OCI-LY7 (cell line): Measurements from ENCODE around the gene BPIFB1. TPM values are rescaled to one million over a fixed set of nuclear protein-coding genes. Genes with fewer than 3 reads are reported as not detected.

Experiments
- BruUV-seq: library from RNA; stranded (reverse); fragments of 400-500 nt; replicated peaks from 2 replicates; lab custom pipeline; 2021; lab: Mats Ljungman, UMichigan
- CTCF ChIA-PET: fragments of 300-600 bp; sonication (Branson Sonifier 250); formaldehyde crosslinking; loops from one replicate; lab custom pipeline; 2022; ENCODE audit warnings: antibody characterized with exemption; ENCODE audit not compliant: unreplicated experiment; lab: Charles Lee
- POLR2A ChIA-PET: fragments of 300-600 bp; sonication (Branson Sonifier 250); formaldehyde crosslinking; loops from one replicate; lab custom pipeline; 2022; ENCODE audit warnings: antibody characterized with exemption; lab: Charles Lee
- DNase-seq: peaks from one replicate; pipeline ENCODE4 v3.0.0-alpha.2; 2015; ENCODE audit warnings: low spot score
- H2AFZ ChIP-seq: fragments of 200-600 bp; sonication (generic), shearing (Covaris generic); 2 replicates; pipeline ENCODE4 v1.6.1; 2014; ENCODE audit warnings: mild to moderate bottlenecking, antibody characterized with exemption, low read length, moderate library complexity
- H3K27ac ChIP-seq: fragments of 200-600 bp; sonication (generic); 2 replicates; pipeline ENCODE4 v1.5.1; 2014; ENCODE audit warnings: mixed run types, low read depth, mild to moderate bottlenecking, moderate library complexity, low read length, inconsistent platforms; ENCODE audit not compliant: poor library complexity, severe bottlenecking
- H3K36me3 ChIP-seq: fragments of 200-600 bp; sonication (generic); 2 replicates; pipeline ENCODE4 v1.6.1; 2014; ENCODE audit warnings: mild to moderate bottlenecking, antibody characterized with exemption, low read length, moderate library complexity, mixed read lengths; ENCODE audit not compliant: insufficient read depth
- H3K4me1 ChIP-seq: fragments of 200-600 bp; sonication (generic); 2 replicates; pipeline ENCODE4 v1.5.1; 2014; ENCODE audit warnings: mild to moderate bottlenecking, low read length; ENCODE audit not compliant: insufficient read depth, poor library complexity, severe bottlenecking
- H3K4me2 ChIP-seq: fragments of 200-600 bp; sonication (generic); 2 replicates; pipeline ENCODE4 v1.6.1; 2014; ENCODE audit warnings: mild to moderate bottlenecking, low read length
- H3K4me3 ChIP-seq: fragments of 200-600 bp; sonication (generic); 2 replicates; pipeline ENCODE4 v1.5.1; 2014; ENCODE audit warnings: mild to moderate bottlenecking, low read depth, low read length; ENCODE audit not compliant: poor library complexity, severe bottlenecking
- H3K79me2 ChIP-seq: fragments of 200-600 bp; sonication (generic); 2 replicates; pipeline ENCODE4 v1.6.1; 2016; ENCODE audit warnings: low read depth, mild to moderate bottlenecking, low read length, moderate library complexity, mixed read lengths; ENCODE audit not compliant: insufficient read depth
- H3K9me2 ChIP-seq: fragments of 200-600 bp; sonication (generic); 2 replicates; pipeline ENCODE4 v1.6.1; 2016; ENCODE audit warnings: mild to moderate bottlenecking, low read length, mixed read lengths; ENCODE audit not compliant: insufficient read depth
- H3K9me3 ChIP-seq: fragments of 200-600 bp; sonication (generic); 2 replicates; pipeline ENCODE4 v1.6.1; 2014; ENCODE audit warnings: mild to moderate bottlenecking, mixed run types, low read length, mixed read lengths
- H4K20me1 ChIP-seq: fragments of 200-600 bp; sonication (generic); 2 replicates; pipeline ENCODE4 v1.6.1; 2014; ENCODE audit warnings: mild to moderate bottlenecking, antibody characterized with exemption, low read length, moderate library complexity, mixed read lengths; ENCODE audit not compliant: insufficient read depth
- CTCF ChIP-seq: fragments of 200-600 bp; sonication (generic); conservative IDR thresholded peaks from 2 replicates; pipeline ENCODE4 v1.5.1; 2014; ENCODE audit warnings: mild to moderate bottlenecking, antibody characterized with exemption, low read length, moderate library complexity, mixed read lengths
- EZH2phosphoT487 ChIP-seq: fragments of 200-600 bp; sonication (generic); IDR thresholded peaks from 2 replicates; pipeline ENCODE4 v1.6.1; 2018; ENCODE audit warnings: low read depth, borderline replicate concordance, mild to moderate bottlenecking, mixed run types, antibody characterized with exemption, low read length, moderate library complexity, mixed read lengths
- intact Hi-C: fragments of 100-400 bp; cut with micrococcal nuclease; formaldehyde crosslinking; loops from one replicate; pipeline ENCODE4 v1.10.0; 2022; ENCODE audit not compliant: unreplicated experiment
- total RNA-seq, 2 experiments: library from RNA; depleted of rRNA in 1 of 2; stranded (reverse); fragments of >200 nt in 1 of 2; shearing (Covaris generic) in 1 of 2; gene quantifications; 2 replicates each; pipeline ENCODE4 v1.2.3, GENCODE V29; 2014 to 2022

Gene BPIFB1
- total RNA-seq, 2 experiments from 2014 or later = not detected

- POLR2A ChIA-PET = no interaction called here
- Histone ChIP-seq H2AFZ (no peak overlapping the region), H3K27ac (no peak overlapping the region), H3K4me3 (no peak overlapping the region), H3K36me3 (no peaks in the 10 kb centered on the region), H3K9me2 (no peaks in the 10 kb centered on the region), H3K4me2 (no peak overlapping the region), H4K20me1 (no peaks in the 10 kb centered on the region), H3K79me2 (no peaks in the 10 kb centered on the region), H3K9me3 (0 out of 2 replicates have a peak, but pooled peaks cover 4% of the 10 kb centered on the region), H3K4me1 (no peaks in the 10 kb centered on the region)
- no peak for DNase-seq
- BruUV-seq = no TSS peak
- CTCF ChIA-PET = no interaction called here
- intact Hi-C loops = no loop called here
- 0 out of 2 replicates have a peak, but pooled peaks have one; percentile 28 for TF ChIP-seq CTCF
- TF ChIP-seq EZH2phosphoT487 = no peak
Measured at GRCh38 chr20:33261465-33261864, 21.5 kb upstream of the BPIFB1 start.

GRCh38 chr20:33262658-33263065, 20.4 kb upstream of the BPIFB1 start:
- no peaks in the 10 kb centered on the region for H3K36me3 ChIP-seq
- TF ChIP-seq EZH2phosphoT487 (no peak), CTCF (peak; percentile 70)
- ChIA-PET POLR2A (no interaction called here), CTCF (no interaction called here)
- no peak overlapping the region for H2AFZ ChIP-seq
- H3K4me1 ChIP-seq = no peaks in the 10 kb centered on the region
- peak; percentile 35 for DNase-seq
- intact Hi-C loops = no loop called here
- 0 out of 2 replicates have a peak, but pooled peaks cover 4% of the 10 kb centered on the region for H3K9me3 ChIP-seq
- H3K79me2 ChIP-seq = no peaks in the 10 kb centered on the region
- no peaks in the 10 kb centered on the region for H4K20me1 ChIP-seq
- no peak overlapping the region for H3K4me2 ChIP-seq
- no peak overlapping the region for H3K4me3 ChIP-seq
- H3K9me2 ChIP-seq = no peaks in the 10 kb centered on the region
- BruUV-seq = no TSS peak
- H3K27ac ChIP-seq = no peak overlapping the region

- Histone ChIP-seq H3K36me3 (no peaks in the 10 kb centered on the region), H3K9me3 (0 out of 2 replicates have a peak, but pooled peaks cover 4% of the 10 kb centered on the region), H2AFZ (no peak overlapping the region), H3K4me2 (no peak overlapping the region), H3K79me2 (no peaks in the 10 kb centered on the region), H3K4me1 (no peaks in the 10 kb centered on the region), H3K9me2 (no peaks in the 10 kb centered on the region), H3K27ac (no peak overlapping the region), H4K20me1 (no peaks in the 10 kb centered on the region), H3K4me3 (no peak overlapping the region)
- intact Hi-C loops = no loop called here
- ChIA-PET POLR2A (no interaction called here), CTCF (no interaction called here)
- BruUV-seq = no TSS peak
- TF ChIP-seq CTCF = no peak
- no peak for TF ChIP-seq EZH2phosphoT487
- no peak for DNase-seq
Measured at GRCh38 chr20:33263784-33264183, 19.2 kb upstream of the BPIFB1 start.
